Prostate gland (tissue), 2 donors: ENCODE data around the gene PTEN.

Experiments
- CTCF ChIP-seq, 4 experiments: fragments of 200-600 bp in 2 of 4; fragments of 450-650 bp in 2 of 4; sonication (generic) in 2 of 4; IDR thresholded peaks; 1 replicate in 3 of 4; 2 replicates in 1 of 4; pipeline ENCODE4 v1.5.1; 2016 to 2019; ENCODE audit warnings: antibody characterized with exemption in 4 of 4, mild to moderate bottlenecking in 2 of 4, moderate library complexity in 2 of 4
- POLR2A ChIP-seq: fragments of 450-650 bp; IDR thresholded peaks from one replicate; pipeline ENCODE4 v1.6.1; 2016; ENCODE audit warnings: antibody characterized with exemption, mild to moderate bottlenecking
- POLR2AphosphoS5 ChIP-seq: sonication (generic); formaldehyde crosslinking; IDR thresholded peaks from one replicate; pipeline ENCODE4 v1.6.1; 2017; ENCODE audit warnings: antibody characterized with exemption

- TF ChIP-seq POLR2AphosphoS5 (no peak), POLR2A (no peak), CTCF (IDR thresholded peaks at IDR 0.05) (no peak)
These were observed 24.3 kb downstream of the PTEN start for GRCh38 chr10:87887548-87888289.
